Effector CD8-positive, alpha-beta T cell (primary cell): Measurements from ENCODE around the gene CASR.

Source experiments
- DNase-seq: peaks from one replicate; lab custom pipeline; 2025; lab: John Stamatoyannopoulos, UW

The CASR gene

DNA sequence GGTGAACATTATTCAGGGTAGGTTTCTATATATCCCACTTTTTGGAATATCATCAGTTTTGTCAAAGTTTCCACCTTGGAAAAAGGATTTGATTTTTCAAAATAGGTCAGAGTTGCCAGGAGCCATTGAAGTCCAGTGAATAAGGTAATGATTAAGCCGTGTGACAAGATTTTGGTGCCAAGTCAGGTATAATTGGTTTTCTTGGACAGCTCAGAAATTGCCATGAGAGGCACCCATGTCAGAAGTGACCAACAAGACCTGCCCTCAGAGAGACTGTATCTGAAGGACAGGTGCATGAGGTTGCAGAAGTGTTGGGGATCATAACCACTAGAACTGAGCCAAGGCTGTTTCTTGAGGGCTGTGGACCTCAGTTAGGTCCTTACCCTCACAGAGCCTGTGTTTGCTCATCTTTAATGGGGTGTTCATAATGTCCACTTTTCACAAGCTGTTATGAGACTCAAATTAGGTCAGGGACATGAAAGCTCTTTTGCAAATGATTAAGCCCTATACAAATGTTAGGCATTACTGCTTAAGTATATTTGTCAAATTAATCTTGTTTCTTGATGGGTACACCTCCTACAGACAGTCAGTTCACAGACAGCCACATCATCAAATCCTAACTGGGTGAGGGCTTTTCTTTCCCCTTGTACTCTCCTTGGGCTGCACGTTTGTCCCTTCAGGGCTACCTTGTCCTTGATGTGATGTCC, 32.3 kb downstream of the CASR start:
- DNase-seq = no peak

DNA sequence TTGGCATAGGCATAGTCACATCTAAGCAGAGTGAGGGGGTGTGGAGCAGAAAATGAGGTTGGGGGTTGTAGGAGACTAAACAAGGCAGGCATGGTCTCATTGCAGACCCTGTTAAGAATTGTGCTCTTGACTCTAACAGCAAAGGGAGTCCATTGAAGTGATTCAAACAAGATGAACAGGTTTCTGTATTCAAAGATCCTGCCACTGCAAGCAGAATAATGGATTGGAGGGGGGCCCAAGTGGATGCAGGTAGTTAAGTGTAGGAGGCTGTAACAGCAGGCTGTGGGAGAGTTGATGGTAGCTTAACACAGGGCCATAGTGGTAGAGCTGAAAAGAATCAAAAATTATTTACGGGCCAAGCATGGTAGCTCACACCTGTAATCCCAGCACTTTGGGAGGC, 34.4 kb downstream of the CASR start:
- no peak for DNase-seq

DNA sequence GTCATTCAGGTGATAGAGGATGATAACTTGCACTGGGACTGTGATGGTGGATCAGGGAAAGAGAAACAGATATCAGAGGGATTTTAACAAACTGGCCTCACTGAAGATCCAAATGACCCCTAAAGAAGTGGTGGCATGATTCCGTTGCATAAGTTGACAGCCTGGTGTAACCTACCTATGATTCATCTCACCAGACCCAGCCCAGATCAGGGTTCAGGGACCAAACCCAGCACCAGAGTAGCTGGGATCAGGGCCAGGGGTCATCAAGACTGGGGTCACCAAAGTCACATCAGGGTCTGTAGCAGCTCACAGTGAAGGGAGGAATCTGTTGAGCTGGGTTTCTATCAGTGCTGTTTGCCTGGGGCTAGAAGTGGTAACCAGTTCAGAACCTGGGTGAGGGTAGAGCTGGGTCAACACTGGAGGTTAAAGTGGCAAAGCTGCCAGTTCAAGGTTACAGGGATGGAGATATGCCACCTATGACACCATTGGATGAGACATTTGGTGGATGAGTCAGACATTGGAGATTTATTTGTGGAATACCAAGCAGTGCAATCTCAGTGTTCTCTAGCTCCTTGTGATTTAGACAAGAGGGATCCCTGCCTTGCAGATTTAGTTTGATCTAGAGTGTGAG, 35.9 kb downstream of the CASR start:
- DNase-seq = no peak

DNA sequence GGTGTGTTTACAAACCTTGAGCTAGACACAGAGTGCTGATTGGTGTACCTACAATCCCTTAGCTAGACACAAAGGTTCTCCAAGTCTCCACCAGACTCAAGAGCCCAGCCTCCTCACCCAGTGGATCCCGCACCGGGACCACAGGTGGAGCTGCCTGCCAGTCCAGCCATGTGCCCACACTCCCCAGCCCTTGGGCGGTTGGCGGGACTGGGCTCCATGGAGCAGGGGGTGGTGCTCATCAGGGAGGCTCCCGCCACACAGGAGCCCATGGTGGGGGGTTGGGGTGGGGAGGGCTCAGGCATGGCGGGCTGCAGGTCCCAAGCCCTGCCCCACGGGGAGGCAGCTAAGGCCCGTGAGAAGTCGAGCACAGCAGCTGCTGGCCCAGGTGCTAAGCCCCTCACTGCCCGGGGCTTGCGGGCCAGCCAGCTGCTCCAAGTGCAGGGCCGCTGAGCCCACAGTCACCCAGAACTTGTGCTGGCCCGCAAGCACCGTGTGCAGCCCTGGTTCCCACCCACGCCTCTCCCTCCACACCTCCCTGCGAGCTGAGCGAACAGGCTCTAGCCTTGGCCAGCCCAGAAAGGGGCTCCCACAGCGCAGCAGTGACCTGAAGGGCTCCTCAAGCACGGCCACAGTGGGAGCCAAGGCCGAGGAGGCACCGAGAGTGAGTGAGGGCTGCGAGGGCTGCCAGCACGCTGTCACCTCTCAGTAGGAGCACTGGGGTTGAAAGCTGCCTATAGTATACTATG, 43.7 kb downstream of the CASR start:
- no peak for DNase-seq

DNA sequence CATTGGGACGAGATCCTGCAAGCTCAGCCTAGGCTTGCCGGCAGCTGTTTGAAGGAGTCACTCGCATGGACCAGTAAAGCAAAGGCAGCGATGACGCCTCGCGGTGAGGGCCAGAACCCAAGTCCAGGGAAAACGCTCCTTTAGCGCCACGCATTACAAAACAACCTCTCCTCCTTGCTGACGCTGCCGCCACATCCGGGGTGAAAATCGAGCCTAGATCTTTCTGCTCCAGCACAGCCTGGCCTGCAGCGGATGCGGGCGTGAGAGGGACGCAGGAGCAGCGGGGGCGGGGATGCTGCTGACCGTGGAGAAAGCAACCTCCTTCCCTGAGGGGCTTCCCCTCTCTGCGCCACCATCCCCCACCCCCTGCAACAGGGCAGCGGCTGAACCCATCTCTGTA, 46.7 kb downstream of the CASR start:
- no peak for DNase-seq

DNA sequence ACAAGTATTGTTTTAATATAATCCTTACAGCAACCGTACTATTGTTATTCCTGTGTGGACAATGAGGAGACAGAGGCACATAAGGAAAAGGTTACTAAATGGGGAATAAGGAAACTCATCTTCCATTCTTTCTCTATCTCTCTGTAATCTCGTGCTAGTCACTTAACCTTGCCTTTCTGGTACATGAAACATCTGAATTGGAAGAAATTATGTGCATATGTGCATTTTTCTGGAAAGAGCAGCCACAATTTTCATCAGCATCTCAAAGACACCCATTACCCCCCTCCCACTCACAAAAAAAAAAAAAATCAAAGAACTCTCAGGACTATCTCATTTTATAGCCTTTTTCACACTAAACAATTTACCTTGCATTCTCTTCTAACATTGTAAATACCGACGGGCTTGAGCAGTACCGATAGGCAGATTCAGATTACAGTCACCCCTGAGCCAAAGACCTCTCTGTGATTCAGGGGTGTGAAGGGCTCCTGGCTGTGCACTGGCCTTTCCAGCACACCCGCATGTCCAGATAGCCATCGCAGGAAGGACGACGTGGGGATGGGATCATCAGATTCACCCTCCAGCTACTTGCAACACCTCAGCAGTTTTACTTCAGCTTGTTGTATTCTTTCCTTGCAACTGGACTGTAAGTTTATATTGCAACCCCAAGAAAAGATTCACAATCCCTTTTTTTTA, 48.1 kb downstream of the CASR start:
- DNase-seq = no peak

DNA sequence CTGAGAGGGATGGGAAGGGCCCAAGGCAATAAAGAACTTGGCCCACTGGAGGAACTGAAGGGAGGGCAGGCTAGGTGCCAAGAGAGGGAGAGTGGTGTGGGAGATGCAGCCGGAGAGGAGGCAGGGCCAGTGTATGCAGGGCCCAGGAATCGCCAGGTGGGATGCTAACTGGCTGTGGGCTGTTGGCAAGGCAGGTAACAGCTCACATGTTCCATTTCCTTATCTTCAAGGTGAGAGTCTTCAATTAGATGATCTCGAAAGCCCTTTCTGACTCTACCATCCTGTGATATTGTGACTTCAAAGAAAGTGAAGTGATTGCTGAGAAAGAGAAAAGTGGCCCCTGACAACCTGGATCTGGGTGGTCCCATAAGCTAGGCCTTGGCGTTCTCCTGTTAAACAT, 49.0 kb downstream of the CASR start:
- no peak for DNase-seq

DNA sequence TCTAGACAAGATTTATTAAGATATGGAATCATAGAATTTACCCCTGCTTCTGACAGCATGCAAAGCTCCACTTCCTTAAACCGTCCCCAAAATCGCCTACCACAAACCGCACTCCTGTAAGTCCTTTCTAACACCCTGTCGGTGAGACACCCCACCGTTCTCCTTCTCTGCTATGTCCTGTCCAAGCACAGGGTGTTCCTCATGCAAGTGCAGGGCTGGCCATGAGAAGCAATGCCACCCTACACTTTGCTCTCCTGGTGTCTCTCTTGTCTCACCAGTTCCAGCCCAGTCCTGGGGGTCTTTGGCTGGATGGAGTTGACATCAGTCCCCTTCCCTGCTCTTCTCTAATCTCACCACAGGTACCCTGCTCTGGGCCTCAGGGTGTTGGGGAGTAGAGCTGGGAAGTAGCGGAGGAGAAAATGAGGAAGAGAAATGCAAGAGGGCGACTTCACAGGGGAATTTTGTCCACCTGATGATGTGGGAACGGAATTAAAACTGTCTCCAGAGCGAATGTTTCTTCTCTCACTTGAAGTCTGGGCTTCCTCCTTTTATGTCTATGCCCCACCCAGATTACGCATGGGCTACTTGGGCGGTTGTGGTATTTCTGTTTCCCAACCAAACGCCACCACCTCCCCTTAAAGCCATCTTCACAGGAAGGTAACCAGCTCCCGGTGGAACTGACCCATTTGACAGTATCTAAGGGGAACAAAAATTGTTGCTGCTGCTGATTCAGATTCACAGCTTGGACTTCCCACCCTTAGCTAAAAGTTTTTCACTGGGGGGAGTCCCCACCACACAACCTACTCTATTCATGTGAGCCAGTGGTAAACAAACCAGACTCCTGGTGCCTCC, 49.9 kb downstream of the CASR start:
- DNase-seq = no peak

DNA sequence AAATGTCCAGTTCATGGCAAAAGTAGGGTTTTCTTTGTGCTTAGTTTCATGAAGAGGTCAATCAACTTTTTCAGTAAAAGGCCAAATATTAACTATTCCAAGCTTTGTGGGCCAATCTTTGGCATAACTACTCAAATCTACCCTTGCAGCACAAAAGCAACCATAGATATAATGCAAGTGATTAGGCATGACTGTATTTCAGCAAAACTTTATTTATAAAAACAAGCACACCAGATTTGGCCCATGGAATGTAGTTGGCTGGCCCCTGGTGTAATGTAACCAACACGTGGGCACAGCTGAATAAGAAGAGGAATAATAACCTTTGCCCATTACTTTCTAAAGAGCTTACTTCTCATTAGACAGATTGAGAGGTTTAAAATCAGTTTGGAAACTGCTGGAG, 50.6 kb downstream of the CASR start:
- no peak for DNase-seq

DNA sequence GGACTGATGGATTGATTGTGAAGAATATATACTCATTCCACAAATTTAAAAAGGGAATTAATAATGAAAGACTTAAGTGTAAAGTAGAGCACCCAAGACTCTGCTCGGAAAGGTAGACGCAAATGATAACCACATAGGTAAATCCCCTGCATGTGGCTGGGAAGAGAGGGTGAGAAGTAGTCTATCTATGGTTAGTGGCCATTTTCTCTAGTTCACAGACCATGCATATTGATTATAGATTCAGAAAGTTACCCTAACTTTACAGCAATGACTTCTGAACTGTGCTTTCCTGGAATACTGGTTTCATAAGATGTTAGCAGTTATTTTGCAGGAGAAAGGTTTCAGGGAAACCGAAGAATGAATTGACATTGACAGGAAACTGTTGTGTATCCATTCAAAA, 51.7 kb downstream of the CASR start:
- DNase-seq = no peak

DNA sequence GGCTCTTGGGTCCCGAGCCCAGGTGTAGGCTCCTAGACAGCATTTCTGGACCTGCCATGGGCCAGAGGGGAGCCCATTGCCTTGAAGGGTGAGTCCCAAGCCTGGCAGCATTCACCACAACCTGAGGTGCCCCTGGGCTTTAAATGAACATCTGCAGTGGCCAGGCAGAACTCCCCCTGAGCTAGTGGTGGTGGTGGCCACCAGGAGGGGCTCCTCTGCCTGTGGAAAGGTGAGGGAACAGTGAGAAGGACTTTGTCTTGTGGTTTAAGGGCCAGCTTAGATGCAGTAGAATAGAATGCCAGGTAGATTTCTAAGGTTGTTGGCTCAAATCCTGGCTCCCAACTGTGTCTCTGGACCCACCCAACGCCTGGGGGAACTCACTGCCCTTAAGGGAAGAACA, 55.6 kb downstream of the CASR start:
- DNase-seq = no peak

DNA sequence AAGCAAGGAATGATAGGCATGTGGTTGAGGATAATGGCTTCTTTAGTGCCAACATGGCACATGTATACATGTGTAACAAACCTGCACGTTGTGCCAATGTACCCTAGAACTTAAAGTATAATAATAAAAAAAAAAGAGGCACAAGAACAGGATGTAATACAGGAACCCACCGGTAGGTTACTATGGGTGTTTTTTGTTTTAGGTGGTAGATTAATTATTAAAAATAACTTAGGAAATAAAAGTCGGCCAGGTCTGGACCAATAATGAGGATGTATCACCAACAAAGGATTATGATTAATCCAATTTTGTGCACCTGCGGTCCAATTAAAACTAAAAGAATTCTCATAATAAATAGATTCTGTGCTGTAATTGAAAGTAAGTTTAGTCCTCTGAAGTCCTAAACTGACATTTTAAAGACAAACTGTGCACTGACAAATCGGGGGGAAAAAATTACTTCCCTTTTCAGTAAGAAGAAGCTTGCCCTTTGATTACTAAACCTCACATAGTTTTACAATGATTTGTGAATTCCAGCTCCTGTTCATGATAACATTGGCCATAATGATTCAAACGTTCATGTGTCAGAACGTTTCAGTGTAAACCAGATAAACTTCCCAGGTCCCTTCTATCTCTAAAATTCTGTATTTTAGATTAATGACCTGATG, 62.2 kb downstream of the CASR start:
- DNase-seq = no peak

DNA sequence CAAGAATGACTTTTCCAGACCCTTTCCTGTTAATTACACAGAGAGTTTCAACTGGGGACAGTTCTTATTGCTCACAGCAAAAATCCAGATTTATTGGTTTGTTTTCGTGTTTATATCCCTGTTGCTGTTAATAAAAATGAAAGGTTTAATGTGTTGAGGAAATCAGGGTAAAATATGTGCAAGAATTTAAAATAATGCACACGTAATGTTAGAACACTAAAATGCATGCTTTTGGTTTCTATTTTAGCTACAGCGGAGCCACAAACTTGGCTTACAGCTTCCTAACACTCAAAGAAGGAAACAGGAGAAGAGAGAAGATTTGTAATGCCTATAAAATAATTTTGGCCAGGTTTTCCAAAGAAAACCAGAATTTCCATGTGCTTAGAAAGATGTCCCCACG, 62.7 kb downstream of the CASR start:
- no peak for DNase-seq

DNA sequence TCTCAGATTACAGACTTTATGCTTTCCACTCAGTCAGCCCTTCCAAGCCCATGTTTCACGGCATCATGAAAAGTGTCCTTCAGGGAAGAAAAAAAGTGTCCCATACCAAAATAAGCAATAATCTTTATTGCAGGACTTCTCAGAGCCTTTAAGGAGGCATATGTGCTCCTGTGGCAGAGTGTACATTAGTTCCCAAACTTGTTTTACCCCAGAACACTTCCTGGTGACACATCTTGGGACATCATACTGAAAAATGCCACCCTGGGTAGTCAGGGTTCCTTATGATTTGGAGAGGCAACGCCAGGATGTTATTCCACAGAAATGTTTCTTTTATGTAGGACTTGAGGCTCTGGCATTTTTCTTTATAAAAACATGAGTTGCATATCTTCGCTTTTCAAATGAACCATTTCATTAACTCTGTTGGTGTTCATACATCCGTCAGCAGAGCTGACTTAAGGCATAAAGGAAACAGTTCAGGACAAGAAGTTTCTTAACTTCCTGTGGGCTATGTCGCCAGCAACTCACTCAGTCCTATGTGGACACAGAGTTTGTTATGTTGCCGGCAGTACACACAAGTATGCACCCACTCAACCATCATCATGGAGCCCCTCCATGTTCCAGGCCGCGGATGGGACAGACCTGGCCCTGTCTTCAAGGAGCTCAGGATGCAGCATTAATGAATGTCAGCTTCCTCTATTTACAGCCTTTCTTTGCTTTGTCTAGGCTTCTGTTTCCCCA, 63.8 kb downstream of the CASR start:
- no peak for DNase-seq

DNA sequence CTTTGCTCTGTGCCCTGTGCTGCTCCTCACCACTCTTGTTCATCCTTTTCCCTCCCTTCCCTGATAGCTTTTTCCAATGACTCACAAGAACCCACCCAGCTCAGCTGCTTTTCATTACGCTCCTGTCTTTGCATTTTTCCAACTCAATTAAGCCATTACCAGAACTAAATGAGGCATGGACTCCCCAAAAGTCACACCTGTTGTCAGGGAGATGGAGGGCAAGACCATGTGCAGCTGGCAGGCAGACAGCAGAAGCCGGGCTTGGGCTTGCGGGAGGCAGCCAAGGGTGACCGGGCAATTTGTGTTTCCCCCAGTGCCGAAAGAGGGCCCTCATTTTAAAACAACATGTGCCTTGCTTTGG, 64.3 kb downstream of the CASR start:
- DNase-seq = no peak

DNA sequence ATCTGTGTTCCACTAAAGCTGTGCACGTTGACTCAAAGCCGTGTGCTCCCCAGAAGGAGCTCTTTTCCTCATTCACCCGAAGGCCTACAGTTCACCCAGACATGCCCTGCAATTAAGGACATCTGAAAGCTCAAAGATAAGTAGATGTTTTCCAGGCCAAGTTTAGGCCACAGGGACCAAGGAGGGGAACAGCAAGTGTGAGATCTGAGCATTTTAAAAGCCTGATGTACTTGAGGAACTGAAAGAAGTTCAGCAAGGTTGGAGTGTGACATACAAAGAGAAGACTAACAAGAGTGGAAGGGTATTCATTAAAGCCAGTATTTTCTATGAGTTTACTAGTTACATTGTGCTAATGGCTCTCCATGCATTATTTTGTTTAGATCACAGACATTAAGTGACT, 68.0 kb downstream of the CASR start:
- DNase-seq = no peak

DNA sequence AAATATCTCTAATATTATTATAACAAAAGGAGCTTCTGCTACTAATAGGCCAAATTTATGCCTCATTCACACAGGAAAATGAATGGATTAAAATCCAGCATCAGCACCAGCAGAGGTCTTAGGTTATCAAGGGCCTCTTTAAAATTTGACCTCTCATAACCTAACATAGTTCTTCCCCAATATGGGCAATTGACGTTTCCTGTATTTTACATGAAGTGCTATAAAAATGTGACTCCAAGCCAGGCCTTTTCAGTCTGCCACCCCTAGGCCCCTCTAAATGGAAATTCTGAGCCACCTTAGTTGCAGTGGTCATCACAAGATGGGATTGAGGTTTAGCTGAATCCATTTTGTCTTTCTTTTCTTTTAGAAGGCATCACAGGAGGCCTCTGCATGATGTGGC, 70.1 kb downstream of the CASR start:
- no peak for DNase-seq

DNA sequence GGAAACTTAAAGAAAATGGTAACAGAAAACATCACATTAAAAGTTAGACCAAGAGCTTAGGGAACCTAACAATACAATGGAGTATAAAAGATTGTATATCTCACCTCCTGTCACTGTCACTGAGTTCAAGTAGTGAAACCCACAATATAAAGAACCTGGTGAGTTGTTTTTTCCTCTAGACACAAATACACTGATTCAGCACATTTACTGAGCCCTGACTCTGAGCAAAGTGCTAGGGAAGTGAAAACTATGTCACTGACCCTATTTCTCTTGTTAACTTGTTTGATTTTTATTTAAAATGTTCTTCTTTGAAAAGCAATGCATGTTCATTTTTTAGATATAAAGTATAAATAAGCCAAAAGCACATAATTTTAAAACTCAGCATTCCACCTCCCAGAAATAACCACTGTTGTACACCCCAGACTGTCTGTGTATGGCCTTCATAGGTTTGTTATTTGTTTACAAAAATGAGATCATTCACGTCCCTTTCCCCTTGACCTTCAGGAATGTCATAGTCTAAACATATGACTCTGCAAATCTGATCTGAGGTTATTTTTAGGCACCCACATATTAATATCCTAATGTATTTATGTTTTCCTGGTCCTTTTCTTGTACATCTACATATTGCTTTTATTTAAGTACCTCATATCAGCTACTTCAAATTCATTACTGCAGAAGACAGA, 72.4 kb downstream of the CASR start:
- DNase-seq = no peak

DNA sequence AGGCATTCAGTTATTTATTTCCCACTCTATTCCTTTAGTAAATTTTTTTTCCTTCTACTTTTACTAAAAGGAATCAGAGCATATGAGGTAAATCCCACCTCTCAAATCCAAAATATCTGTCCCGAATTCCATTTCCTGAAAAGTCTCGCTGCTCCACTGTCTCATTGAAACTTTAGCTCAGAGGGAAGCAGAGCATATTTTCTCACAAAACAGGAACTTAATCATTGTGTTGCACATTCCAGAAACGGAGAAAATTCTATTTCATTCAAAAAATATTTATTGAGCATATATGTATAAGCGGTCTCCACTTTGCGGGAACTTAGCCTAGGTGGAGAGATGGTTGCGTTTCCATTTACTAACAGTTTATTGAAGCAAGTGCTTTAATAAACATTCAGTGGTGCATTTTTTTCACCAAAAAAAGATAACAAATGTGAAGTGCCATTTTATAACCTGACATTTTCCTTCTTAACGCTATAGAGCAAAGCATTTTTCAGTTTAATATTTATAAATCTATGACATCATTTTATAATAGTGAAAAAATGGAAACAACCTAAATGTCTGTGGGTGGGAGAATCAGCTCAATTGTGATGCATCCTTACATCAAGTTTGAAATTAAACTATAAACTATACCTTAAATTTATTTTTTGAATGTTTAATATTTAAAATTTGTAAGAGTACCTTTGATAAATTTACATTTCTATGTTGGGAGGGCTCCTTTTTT, 74.3 kb downstream of the CASR start:
- DNase-seq = no peak
